Measurements from ENCODE around the gene ARHGAP40.

The ARHGAP40 gene

GRCh38 chr20:38640521-38640920 is 38.9 kb downstream of the ARHGAP40 start:
- no peak for TF ChIP-seq CTCF (IDR thresholded peaks at IDR 0.05; ENCODE audit: low read depth, low read length, missing control alignments)

DNA sequence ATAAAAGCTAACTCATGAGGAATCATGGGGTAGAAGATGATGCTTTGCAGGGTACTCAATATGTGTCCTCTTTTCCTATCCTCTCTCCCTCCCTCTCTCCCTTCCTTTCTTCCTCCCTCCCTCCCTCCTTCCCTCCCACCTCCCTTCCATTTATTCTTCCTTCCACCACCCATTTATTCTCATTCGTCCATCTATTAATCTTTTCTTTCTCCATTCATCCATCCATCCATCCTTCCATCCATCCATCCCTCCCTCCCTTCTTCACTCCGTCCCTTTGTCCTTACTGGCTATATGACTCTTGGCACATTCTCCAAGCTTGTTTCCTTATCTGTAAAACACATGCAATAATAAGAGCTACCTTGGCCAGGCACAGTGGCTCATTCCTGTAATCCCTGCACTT is 40.9 kb downstream of the ARHGAP40 start:
- no peak overlapping the region for H3K4me3 ChIP-seq (ENCODE audit: low read depth, low read length)
- no peak for DNase-seq (ENCODE audit: low read depth)
- no peak for TF ChIP-seq CTCF (IDR thresholded peaks at IDR 0.05; ENCODE audit: low read depth, low read length, missing control alignments)

More at GRCh38 chr20:38640521-38640920, 38.9 kb downstream of the ARHGAP40 start:
- H3K4me3 ChIP-seq (ENCODE audit: low read depth, low read length) = no peak overlapping the region
- DNase-seq (ENCODE audit: low read depth) = no peak

- no peak for DNase-seq (ENCODE audit: low read depth)
- H3K4me3 ChIP-seq (ENCODE audit: low read depth, low read length) = no peak overlapping the region
- TF ChIP-seq CTCF (IDR thresholded peaks at IDR 0.05; ENCODE audit: low read depth, low read length, missing control alignments) = no peak
These were observed 43.1 kb downstream of the ARHGAP40 start for GRCh38 chr20:38644588-38645260.

DNA sequence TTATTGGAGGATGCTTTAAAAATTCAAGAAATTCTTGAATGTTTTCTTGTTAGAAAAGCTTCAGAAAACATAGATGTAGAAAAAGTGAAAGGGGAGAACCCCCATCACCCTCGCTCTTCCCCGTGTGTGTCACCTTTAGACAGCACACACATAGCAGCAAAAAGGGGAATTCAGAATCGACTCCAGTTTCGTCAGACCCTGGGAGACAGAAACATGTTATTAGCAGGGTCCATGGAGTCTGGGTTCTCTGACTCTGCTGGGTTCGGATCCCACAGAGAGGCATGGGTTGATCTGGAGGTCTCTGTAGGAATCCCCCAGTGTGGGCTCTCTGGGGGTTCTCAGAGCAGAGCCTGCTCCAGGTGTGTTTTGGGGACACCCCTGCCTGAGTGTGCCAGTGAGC is 43.7 kb downstream of the ARHGAP40 start:
- DNase-seq (ENCODE audit: low read depth) = no peak
- TF ChIP-seq CTCF (IDR thresholded peaks at IDR 0.05; ENCODE audit: low read depth, low read length, missing control alignments) = no peak
- no peak overlapping the region for H3K4me3 ChIP-seq (ENCODE audit: low read depth, low read length)

- peak; percentile 92 for TF ChIP-seq CTCF (IDR thresholded peaks at IDR 0.05; ENCODE audit: low read depth, low read length, missing control alignments)
- peak; percentile 30 for DNase-seq (ENCODE audit: low read depth)
- H3K4me3 ChIP-seq (ENCODE audit: low read depth, low read length) = peak overlapping the region; percentile 5; the same call in 1 of the 2 replicates
These were observed 44.6 kb downstream of the ARHGAP40 start for GRCh38 chr20:38645980-38646858.

DNA sequence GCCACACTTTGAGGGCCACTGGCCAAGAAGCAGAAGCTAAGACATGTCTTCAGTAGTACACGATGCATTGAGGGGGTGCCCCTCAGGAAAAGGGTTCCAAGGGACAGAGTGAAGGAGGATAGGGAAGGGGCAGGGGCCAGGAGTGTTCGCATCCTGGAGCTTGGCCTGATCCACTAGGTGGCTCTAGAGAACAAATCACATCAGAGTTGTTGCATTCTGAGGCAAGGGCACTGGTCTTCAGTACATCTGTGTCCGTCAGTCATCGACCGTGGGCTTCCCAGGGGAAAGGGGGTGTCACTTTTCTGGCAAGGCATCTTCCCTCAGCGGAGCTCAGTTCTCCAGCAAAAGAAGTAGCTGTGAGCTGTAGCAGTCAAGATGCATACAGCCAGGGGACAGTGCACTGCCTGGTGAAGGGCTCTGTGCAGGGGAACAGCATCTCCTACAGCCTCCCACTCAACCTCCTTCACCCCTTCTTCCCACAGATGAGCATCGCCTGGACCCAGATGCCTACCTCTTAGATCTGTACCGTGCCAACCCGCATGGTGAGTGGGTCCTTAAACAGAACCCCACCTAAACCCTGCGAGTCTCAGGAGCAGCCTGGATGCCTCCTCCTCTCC is 47.8 kb downstream of the ARHGAP40 start:
- no peak for DNase-seq (ENCODE audit: low read depth)
- peak; percentile 67 for TF ChIP-seq CTCF (IDR thresholded peaks at IDR 0.05; ENCODE audit: low read depth, low read length, missing control alignments)
- H3K4me3 ChIP-seq (ENCODE audit: low read depth, low read length) = no peak overlapping the region
